Kidney (tissue), 22 donors: ENCODE results near the gene SPDYE6. TPM values are rescaled to one million over a fixed set of nuclear protein-coding genes. Genes with fewer than 3 reads are reported as not detected.
"Not testable (repeated sequence)": the region's sequence is repeated elsewhere in the genome, so short reads cannot be mapped to it uniquely, and the experiment has no call there.

Experiments
- DNase-seq, 5 donors: peaks; one replicate each; pipeline ENCODE4 v3.0.0-alpha.2; 2013 to 2020
- FAIRE-seq: peaks from 2 replicates; lab custom pipeline; 2012; peaks lifted over from hg19 to GRCh38; lab: Jason Lieb, UNC
- H3K27ac ChIP-seq, 2 donors: one replicate each; pipeline ENCODE4 v1.7.0; 2013; ENCODE audit warnings: low read depth in 2 of 2, low read length in 2 of 2, inconsistent platforms in 1 of 2
- H3K27me3 ChIP-seq: one replicate; pipeline ENCODE4 v1.7.1; 2013; ENCODE audit warnings: low read length, inconsistent platforms; ENCODE audit not compliant: control insufficient read depth, insufficient read depth
- H3K36me3 ChIP-seq, 3 donors: one replicate each; pipeline versions ENCODE4 v1.7.0 to v1.7.1; 2013; ENCODE audit warnings: low read length in 3 of 3, control low read depth in 1 of 3, inconsistent platforms in 1 of 3; ENCODE audit not compliant: insufficient read depth in 3 of 3, control insufficient read depth in 2 of 3
- H3K4me1 ChIP-seq, 3 donors: one replicate each; pipeline versions ENCODE4 v1.7.0 to v1.7.1; 2013; ENCODE audit warnings: low read length in 3 of 3, inconsistent platforms in 1 of 3, low read depth in 1 of 3; ENCODE audit not compliant: control insufficient read depth in 2 of 3, insufficient read depth in 2 of 3
- H3K4me3 ChIP-seq, 3 donors: one replicate each; pipeline versions ENCODE4 v1.7.0 to v1.8.1; 2013; ENCODE audit warnings: low read length in 3 of 3, control low read depth in 1 of 3, inconsistent platforms in 1 of 3
- H3K9ac ChIP-seq, 3 donors: one replicate each; pipeline versions ENCODE4 v1.7.0 to v1.7.1; 2013; ENCODE audit warnings: low read length in 3 of 3, control low read depth in 1 of 3, inconsistent platforms in 1 of 3
- H3K9me3 ChIP-seq, 3 donors: one replicate each; pipeline versions ENCODE4 v1.7.0 to v1.7.1; 2013; ENCODE audit warnings: low read length in 3 of 3, control low read depth in 1 of 3, inconsistent platforms in 1 of 3; ENCODE audit not compliant: control insufficient read depth in 2 of 3, insufficient read depth in 1 of 3
- CTCF ChIP-seq: IDR thresholded peaks from 3 replicates; pipeline ENCODE4 v1.5.1; 2012; ENCODE audit warnings: mild to moderate bottlenecking, moderate library complexity, borderline replicate concordance; ENCODE audit not compliant: insufficient read depth; ENCODE audit errors: extremely low read depth
- intact Hi-C: fragments of 100-400 bp; cut with DNase I; formaldehyde crosslinking; loops from one replicate; pipeline ENCODE4 v1.11.1; 2022
- long read RNA-seq, 10 donors: library from polyadenylated mRNA in 1 of 10; unstranded in 1 of 10; transcript quantifications; one replicate each; pipeline ENCODE4 v2.0.0 and lab custom pipeline, GENCODE V29; 2021 to 2026
- polyA plus RNA-seq: library from polyadenylated mRNA; stranded (reverse); fragments of 350-450 nt; fragmentation: Illumina TruSeq; extraction: RNeasy Lipid Tissue Mini Kit (QIAGEN cat#74804); gene quantifications from one replicate; pipeline ENCODE4 v1.2.3, GENCODE V29; 2014; ENCODE audit warnings: low read depth, low replicate concordance; ENCODE audit not compliant: insufficient read depth
- total RNA-seq: library from RNA; stranded (reverse); fragmentation: NEBNext Ultra II Directional; extraction: Animal tissue kit (Norgen Biotek cat#: 25700); gene quantifications from one replicate; pipeline ENCODE4 v1.2.1, GENCODE V29; 2021
- donor health status: control.
- donor health status: control.
- donor health status: control.
- donor health status: control.
- donor health status: control.
- donor health status: DM: yes; HTN: yes; CAD: no.
- donor health status: Normal renal cell carcinoma (clear cell type).

Gene SPDYE6
- not detected for total RNA-seq
- not detected for polyA plus RNA-seq
- long read RNA-seq, donor 1, partial matches to known transcripts: 20 of 25 reads
- long read RNA-seq, donor 1, other reads (novel, unspliced or antisense): 5 of 25 reads
- long read RNA-seq, donor 2, partial matches to known transcripts: 13 of 13 reads
- long read RNA-seq, donor 2, other reads (novel, unspliced or antisense): 0 of 13 reads
- long read RNA-seq, donor 3: 0 reads
- long read RNA-seq, donor 4: 0 reads
- long read RNA-seq, donor 5: 0 reads
- long read RNA-seq, donor 6: 0 reads
- long read RNA-seq, donor 7, partial matches to known transcripts: 0 of 8 reads
- long read RNA-seq, donor 7, other reads (novel, unspliced or antisense): 8 of 8 reads
- long read RNA-seq, donor 8: 0 reads
- long read RNA-seq, donor 9: 0 reads
- long read RNA-seq, donor 10: 0 reads

GRCh38 chr7:102356344-102356743 lies at the start of gene SPDYE6:
Gene SPDYE6, minus strand, starts transcription at chr7:102356444. Its CDS starts 421 bp downstream, at chr7:102356023.
- not testable (repeated sequence) for H3K9me3 ChIP-seq, FAIRE-seq, DNase-seq

GRCh38 chr7:102404862-102405188 lies 48.6 kb upstream of the SPDYE6 start:
- H3K4me3 ChIP-seq, H3K9me3 ChIP-seq, H3K4me1 ChIP-seq, H3K27me3 ChIP-seq, intact Hi-C loops, H3K9ac ChIP-seq, FAIRE-seq, DNase-seq, H3K27ac ChIP-seq: not testable (repeated sequence)
- H3K36me3 ChIP-seq: peaks cover 12 to 59% (median 41%) of the 10 kb centered on the region in 3 donors

More at GRCh38 chr7:102356344-102356743, at the start of gene SPDYE6:
- H3K9ac ChIP-seq, intact Hi-C loops, H3K27me3 ChIP-seq, H3K4me3 ChIP-seq, H3K27ac ChIP-seq, H3K4me1 ChIP-seq, H3K36me3 ChIP-seq: not testable (repeated sequence)

GRCh38 chr7:102404005-102404861 lies 48.0 kb upstream of the SPDYE6 start:
- H3K4me1 ChIP-seq: no peaks in the 10 kb centered on the region
- peaks cover 13 to 58% (median 38%) of the 10 kb centered on the region in 3 donors for H3K36me3 ChIP-seq
- H3K27me3 ChIP-seq: no peaks in the 10 kb centered on the region
- no peak overlapping the region for H3K27ac ChIP-seq
- FAIRE-seq: no peak
- H3K9ac ChIP-seq: no peak overlapping the region
- peak; percentile 71 for TF ChIP-seq CTCF
- intact Hi-C loops: no loop called here
- no peaks in the 10 kb centered on the region for H3K9me3 ChIP-seq
- no peak overlapping the region for H3K4me3 ChIP-seq
- DNase-seq: peak in 4 of 5 donors; percentile 18 to 70 (median 50)

GRCh38 chr7:102403563-102403962 lies 47.3 kb upstream of the SPDYE6 start:
- Histone ChIP-seq H3K9me3 (no peaks in the 10 kb centered on the region), H3K27ac (no peak overlapping the region), H3K4me1 (no peaks in the 10 kb centered on the region), H3K9ac (no peak overlapping the region), H3K27me3 (no peaks in the 10 kb centered on the region), H3K36me3 (peaks cover 13 to 58% (median 37%) of the 10 kb centered on the region in 3 donors), H3K4me3 (no peak overlapping the region)
- no peak for FAIRE-seq
- intact Hi-C loops: no loop called here
- no peak for DNase-seq
- TF ChIP-seq CTCF: no peak
